Activated T-helper 2 cell treated with anti-CD3 and anti-CD28 coated beads, Interferon-gamma antibody, Interleukin-2, Interleukin-4, amounts not matched to agents 10 μg/mL and 5 μg/mL and 100 μg/mL, durations not matched to agents 14 hours and 24 hours and 36 hours (primary cell): ENCODE data around the gene ACAP3. TPM values are rescaled to one million over a fixed set of nuclear protein-coding genes. Genes with fewer than 3 reads are reported as not detected.

Source experiments
- DNase-seq: peaks from one replicate; pipeline ENCODE4 v3.0.0; 2021; ENCODE audit warnings: low spot score
- H3K27ac Mint-ChIP-seq: one replicate; pipeline ENCODE4 v1.8.0; 2021; ENCODE audit warnings: mixed read lengths
- H3K27me3 Mint-ChIP-seq: one replicate; pipeline ENCODE4 v1.8.0; 2021; ENCODE audit warnings: low read depth, mixed read lengths
- H3K36me3 Mint-ChIP-seq: one replicate; pipeline ENCODE4 v1.8.0; 2021; ENCODE audit warnings: low read depth, mixed read lengths
- H3K4me1 Mint-ChIP-seq: one replicate; pipeline ENCODE4 v1.8.0; 2021; ENCODE audit warnings: low read depth, mixed read lengths
- H3K4me3 Mint-ChIP-seq: one replicate; pipeline ENCODE4 v1.8.0; 2021; ENCODE audit warnings: low read depth, mild to moderate bottlenecking, moderate library complexity, mixed read lengths
- H3K9me3 Mint-ChIP-seq: one replicate; pipeline ENCODE4 v1.8.0; 2021; ENCODE audit warnings: mixed read lengths
- intact Hi-C: fragments of 100-400 bp; cut with micrococcal nuclease; formaldehyde crosslinking; loops from one replicate; pipeline ENCODE4 v1.15.1; 2023
- total RNA-seq: library from RNA; stranded (reverse); gene quantifications from 2 replicates; pipeline ENCODE4 v1.2.3, GENCODE V29; 2022

Gene ACAP3
- total RNA-seq, 1 donor from 2014 or later = 43.4 TPM

DNA sequence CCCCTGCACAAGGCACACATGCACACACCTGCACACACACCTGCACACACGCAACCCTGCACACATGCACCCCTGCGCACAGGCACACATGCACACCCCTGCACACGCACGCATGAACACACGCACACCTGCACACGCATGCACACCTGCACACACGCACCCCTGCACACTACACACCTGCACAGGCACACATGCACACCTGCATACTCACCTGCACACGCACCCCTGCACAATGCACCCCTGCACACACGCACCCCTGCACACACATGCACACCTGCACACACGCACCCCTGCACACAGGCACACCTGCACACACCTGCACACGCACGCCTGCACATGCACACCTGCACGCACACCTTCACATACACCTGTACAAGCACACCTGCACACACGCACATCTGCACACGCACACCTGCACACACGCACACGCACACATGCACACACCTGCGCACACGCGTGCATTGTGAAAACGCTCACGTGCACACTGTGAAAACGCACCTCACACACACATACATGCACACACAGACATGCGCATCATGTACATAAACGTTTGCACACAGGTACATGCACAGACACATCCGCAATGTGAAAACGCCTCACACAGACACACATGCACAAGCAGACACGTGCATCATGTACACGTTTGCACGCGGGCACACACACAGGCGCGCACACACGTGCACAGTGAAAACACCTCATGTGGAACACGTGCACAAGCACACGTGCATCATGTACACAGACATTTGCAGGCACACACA lies 33.2 kb upstream of the ACAP3 start:
- Mint-ChIP-seq H3K27ac (no peak overlapping the region), H3K36me3 (peaks cover 25% of the 10 kb centered on the region), H3K27me3 (no peaks in the 10 kb centered on the region), H3K4me1 (no peaks in the 10 kb centered on the region), H3K9me3 (no peaks in the 10 kb centered on the region), H3K4me3 (no peak overlapping the region)
- DNase-seq = no peak
- intact Hi-C loops = no loop called here

DNA sequence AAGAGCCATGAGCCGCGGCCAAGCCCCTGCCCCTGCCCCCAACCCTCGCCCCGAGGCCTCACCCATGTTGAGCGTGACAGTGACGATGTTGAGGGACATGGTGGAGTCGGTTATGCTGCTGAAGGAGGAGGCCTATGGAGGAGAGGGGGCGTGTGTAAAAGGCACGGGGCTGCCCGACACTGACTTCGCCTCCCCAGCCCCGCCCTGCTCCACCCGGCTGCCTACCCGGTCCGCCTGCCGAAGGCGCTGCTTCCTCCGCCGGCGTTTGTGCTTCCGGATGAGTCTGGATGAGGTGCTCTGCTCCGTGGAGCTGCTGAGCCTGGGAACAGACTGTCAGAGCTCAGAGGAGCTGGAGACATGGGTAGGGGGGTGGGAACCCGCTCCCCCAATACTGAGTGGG lies 32.5 kb upstream of the ACAP3 start:
- H3K4me3 Mint-ChIP-seq = no peak overlapping the region
- H3K9me3 Mint-ChIP-seq = no peaks in the 10 kb centered on the region

DNA sequence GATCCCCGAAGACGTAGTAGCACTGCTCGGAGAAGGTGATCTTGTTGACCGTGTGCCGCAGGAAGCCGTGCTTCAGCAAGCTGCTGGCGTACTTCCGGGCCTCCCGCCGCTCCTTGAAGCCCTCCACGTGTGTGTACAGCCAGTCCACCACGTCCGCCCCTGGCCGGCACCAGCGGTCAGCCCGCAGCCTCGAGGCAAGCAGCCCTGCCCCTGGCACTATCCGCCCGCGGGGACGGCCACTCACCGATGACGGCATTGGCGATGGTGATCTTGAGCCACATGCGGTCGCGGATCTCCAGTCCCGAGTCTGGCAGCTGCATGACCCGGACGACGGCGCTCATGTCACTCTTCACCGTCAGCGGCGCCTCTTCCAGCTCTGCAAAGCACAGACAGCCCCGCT lies 30.5 kb upstream of the ACAP3 start:
- intact Hi-C loops = no loop called here
- no peak for DNase-seq
- H3K36me3 Mint-ChIP-seq = peaks cover 28% of the 10 kb centered on the region
- no peaks in the 10 kb centered on the region for H3K4me1 Mint-ChIP-seq
- no peaks in the 10 kb centered on the region for H3K27me3 Mint-ChIP-seq
- no peaks in the 10 kb centered on the region for H3K9me3 Mint-ChIP-seq
- no peak overlapping the region for H3K4me3 Mint-ChIP-seq
- H3K27ac Mint-ChIP-seq = no peak overlapping the region

More for the DNA sequence above, 32.5 kb upstream of the ACAP3 start:
- Mint-ChIP-seq H3K36me3 (peaks cover 26% of the 10 kb centered on the region), H3K27me3 (no peaks in the 10 kb centered on the region), H3K4me1 (no peaks in the 10 kb centered on the region), H3K27ac (no peak overlapping the region)
- intact Hi-C loops = no loop called here
- no peak for DNase-seq

DNA sequence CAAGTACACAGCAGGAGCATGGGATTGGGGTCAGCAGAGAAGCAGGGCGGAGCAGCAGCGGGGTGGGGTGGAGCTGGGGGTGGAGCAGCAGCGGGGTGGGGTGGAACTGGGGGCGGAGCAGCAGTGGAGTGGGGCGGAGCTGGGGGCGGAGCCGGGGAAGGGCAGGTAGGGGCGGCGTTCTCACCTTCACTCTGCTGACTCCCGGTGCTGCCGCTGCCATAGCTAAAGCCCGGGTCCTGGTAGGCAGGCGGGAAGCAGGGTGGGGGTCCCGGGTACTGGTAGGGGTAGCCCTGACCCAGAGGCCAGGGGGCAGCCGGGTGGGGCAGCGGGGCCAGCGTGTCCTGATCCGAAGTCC lies 30.0 kb upstream of the ACAP3 start:
- Mint-ChIP-seq H3K4me1 (no peaks in the 10 kb centered on the region), H3K27me3 (no peaks in the 10 kb centered on the region), H3K9me3 (no peaks in the 10 kb centered on the region), H3K4me3 (no peak overlapping the region), H3K27ac (no peak overlapping the region), H3K36me3 (peaks cover 26% of the 10 kb centered on the region)
- intact Hi-C loops = no loop called here
- no peak for DNase-seq

DNA sequence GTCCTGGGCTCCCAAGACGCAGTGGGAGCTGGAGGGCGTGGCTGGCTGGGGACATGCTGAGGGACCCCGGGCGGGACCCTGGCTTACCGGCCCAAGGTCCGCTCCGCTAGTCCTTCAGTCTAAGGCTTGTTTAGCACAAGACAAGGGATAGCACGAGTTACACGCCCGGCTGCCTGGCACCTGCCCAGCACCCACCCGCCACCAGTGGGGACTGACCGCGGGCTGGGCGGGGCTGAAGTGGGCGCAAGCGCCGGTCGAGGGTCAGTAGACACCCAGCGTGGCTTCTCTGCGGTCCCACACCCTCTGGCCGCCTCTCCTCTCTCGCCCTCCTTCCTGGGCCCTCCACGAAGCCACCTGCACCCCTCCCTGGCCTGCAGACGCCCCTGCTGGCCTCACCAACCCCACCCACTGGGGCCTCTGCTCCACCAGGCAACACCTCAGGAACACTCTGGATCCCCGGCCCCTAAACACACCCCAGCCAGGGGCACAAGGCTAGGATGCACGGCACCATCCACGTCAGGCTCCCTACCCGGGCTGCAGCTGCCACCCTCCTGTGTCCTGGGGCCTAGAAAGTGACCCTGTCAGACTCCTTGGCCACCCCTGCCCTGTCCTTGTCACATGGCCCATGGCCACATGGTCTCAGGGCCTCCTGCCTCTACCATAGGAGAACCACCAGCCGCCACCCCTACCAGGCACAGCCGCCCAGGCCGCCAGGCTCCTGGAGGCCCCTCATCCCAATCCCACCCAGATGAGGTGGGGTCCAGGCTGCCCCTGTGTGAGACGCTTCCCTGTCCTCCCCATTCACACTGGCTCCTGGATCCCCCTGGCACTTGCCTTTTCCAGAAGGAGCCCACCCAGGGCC lies 29.4 kb upstream of the ACAP3 start:
- Mint-ChIP-seq H3K4me1 (no peaks in the 10 kb centered on the region), H3K4me3 (no peak overlapping the region), H3K36me3 (peaks cover 25% of the 10 kb centered on the region), H3K27me3 (no peaks in the 10 kb centered on the region), H3K27ac (no peak overlapping the region), H3K9me3 (no peaks in the 10 kb centered on the region)
- DNase-seq = no peak
- intact Hi-C loops = no loop called here

DNA sequence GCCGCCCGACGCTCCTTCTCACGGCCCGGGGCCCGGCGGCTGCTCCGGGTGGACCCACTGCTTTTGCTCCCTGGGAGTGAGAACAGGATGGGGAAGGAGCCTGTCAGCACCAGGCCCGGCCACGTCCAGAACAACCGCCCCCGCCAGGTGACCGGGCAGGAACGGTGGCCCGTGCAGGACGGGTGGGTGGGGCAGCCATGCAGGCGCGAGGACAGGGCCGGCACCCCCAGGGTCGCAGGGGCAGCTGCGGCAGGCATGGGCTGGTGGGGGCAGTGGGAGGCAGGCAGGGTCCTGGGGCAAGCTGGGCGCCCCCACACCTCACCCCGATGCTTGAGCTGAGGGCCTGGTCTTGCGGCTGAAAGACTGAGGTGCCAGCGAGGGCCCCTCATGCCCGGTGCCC lies 28.7 kb upstream of the ACAP3 start:
- Mint-ChIP-seq H3K27me3 (no peaks in the 10 kb centered on the region), H3K4me1 (no peaks in the 10 kb centered on the region), H3K36me3 (peaks cover 25% of the 10 kb centered on the region), H3K4me3 (no peak overlapping the region), H3K9me3 (no peaks in the 10 kb centered on the region), H3K27ac (no peak overlapping the region)
- no peak for DNase-seq
- intact Hi-C loops = no loop called here

DNA sequence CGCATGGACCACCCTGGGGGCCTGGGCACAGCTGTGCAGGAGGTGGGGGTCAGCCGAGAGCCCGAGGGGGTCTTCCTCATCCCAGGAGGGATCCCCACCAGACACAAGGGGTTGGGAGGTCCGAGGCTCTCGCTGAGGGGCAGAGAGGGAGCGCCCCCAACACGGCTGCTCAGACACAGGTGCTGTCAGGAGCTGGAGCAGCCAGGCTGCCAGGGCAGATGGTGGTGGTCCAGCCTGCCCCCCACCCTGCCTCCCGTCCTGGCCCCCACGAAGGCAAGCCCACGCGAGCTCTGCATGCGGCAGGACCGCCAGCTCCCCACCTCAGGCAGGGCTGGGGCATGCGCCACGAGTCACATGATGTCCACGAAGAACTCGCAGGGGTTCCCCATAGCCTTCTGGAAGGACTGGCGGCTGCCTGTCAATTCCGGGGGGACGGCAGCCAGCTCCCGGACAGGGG lies 28.1 kb upstream of the ACAP3 start:
- intact Hi-C loops = no loop called here
- Mint-ChIP-seq H3K27ac (no peak overlapping the region), H3K36me3 (peaks cover 19% of the 10 kb centered on the region)

DNA sequence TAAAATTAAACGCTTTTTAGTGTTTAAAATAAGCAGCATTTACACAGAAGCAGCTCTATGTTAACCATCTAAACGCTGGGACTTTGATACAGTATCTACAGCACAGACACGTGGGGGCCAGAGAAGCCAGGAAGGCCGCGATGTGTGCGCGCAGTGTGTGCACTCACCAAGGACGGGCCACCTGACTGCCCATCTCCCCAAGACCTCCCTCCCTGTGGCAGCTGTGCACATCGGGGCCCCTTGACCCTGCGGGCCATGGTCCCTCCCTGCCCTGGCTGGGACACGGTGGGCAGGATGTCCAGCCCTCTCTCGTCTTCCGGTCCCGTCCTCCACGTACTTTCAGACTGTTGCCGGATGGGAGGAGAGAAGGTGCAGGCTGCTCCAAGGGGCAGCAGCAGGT lies 27.6 kb upstream of the ACAP3 start:
- no peaks in the 10 kb centered on the region for H3K9me3 Mint-ChIP-seq
- no peak overlapping the region for H3K27ac Mint-ChIP-seq
- no peak overlapping the region for H3K4me3 Mint-ChIP-seq
- peaks cover 14% of the 10 kb centered on the region for H3K36me3 Mint-ChIP-seq
- DNase-seq = no peak
- intact Hi-C loops = no loop called here
- no peaks in the 10 kb centered on the region for H3K27me3 Mint-ChIP-seq
- no peaks in the 10 kb centered on the region for H3K4me1 Mint-ChIP-seq

More for the DNA sequence above, 28.1 kb upstream of the ACAP3 start:
- no peak overlapping the region for H3K4me3 Mint-ChIP-seq
- H3K27me3 Mint-ChIP-seq = no peaks in the 10 kb centered on the region
- no peaks in the 10 kb centered on the region for H3K4me1 Mint-ChIP-seq
- no peaks in the 10 kb centered on the region for H3K9me3 Mint-ChIP-seq
- DNase-seq = no peak

DNA sequence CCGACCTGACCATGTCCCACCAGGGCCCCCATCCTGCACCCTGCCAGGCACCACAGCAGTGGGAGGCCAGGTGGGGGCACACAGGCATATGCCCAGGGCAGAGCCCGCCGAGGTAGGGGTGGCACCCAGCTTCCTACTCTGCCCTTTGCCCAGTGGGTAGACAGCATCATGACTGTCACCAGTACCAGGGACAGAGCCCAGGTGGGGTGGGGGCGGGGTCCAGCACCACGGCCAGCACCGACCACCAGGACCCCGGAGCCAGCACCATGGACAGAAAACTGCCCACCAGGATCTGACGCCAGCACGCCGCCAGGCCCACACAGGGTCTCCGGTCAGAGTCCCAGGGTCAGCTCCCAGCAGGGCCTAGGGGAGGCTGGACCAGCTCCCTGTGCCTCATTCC lies 27.1 kb upstream of the ACAP3 start:
- no peak for DNase-seq
- Mint-ChIP-seq H3K9me3 (no peaks in the 10 kb centered on the region), H3K4me1 (no peaks in the 10 kb centered on the region), H3K27ac (no peak overlapping the region), H3K36me3 (peaks cover 16% of the 10 kb centered on the region), H3K27me3 (no peaks in the 10 kb centered on the region), H3K4me3 (no peak overlapping the region)
- intact Hi-C loops = no loop called here

DNA sequence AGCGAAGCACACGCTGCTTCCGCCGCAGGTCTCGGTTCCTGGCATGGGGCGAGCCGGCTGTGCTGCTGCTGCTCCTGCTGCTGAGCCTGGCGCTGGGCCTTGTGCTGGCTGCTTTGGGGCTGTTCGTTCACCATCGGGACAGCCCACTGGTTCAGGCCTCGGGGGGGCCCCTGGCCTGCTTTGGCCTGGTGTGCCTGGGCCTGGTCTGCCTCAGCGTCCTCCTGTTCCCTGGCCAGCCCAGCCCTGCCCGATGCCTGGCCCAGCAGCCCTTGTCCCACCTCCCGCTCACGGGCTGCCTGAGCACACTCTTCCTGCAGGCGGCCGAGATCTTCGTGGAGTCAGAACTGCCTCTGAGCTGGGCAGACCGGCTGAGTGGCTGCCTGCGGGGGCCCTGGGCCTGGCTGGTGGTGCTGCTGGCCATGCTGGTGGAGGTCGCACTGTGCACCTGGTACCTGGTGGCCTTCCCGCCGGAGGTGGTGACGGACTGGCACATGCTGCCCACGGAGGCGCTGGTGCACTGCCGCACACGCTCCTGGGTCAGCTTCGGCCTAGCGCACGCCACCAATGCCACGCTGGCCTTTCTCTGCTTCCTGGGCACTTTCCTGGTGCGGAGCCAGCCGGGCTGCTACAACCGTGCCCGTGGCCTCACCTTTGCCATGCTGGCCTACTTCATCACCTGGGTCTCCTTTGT lies 26.0 kb upstream of the ACAP3 start:
- no peaks in the 10 kb centered on the region for H3K9me3 Mint-ChIP-seq
- no peaks in the 10 kb centered on the region for H3K27me3 Mint-ChIP-seq
- DNase-seq = no peak
- H3K36me3 Mint-ChIP-seq = peaks cover 14% of the 10 kb centered on the region
- H3K4me1 Mint-ChIP-seq = no peaks in the 10 kb centered on the region
- H3K27ac Mint-ChIP-seq = no peak overlapping the region
- no peak overlapping the region for H3K4me3 Mint-ChIP-seq
- intact Hi-C loops = no loop called here

DNA sequence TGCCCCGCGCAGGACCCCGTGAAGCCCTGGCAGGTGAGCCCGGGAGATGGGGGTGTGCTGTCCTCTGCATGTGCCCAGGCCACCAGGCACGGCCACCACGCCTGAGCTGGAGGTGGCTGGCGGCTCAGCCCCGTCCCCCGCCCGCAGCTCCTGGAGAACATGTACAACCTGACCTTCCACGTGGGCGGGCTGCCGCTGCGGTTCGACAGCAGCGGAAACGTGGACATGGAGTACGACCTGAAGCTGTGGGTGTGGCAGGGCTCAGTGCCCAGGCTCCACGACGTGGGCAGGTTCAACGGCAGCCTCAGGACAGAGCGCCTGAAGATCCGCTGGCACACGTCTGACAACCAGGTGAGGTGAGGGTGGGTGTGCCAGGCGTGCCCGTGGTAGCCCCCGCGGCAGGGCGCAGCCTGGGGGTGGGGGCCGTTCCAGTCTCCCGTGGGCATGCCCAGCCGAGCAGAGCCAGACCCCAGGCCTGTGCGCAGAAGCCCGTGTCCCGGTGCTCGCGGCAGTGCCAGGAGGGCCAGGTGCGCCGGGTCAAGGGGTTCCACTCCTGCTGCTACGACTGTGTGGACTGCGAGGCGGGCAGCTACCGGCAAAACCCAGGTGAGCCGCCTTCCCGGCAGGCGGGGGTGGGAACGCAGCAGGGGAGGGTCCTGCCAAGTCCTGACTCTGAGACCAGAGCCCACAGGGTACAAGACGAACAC lies 25.2 kb upstream of the ACAP3 start:
- DNase-seq = no peak
- Mint-ChIP-seq H3K4me3 (no peak overlapping the region), H3K36me3 (peaks cover 8% of the 10 kb centered on the region), H3K27ac (no peak overlapping the region), H3K9me3 (no peaks in the 10 kb centered on the region), H3K4me1 (no peaks in the 10 kb centered on the region), H3K27me3 (no peaks in the 10 kb centered on the region)
- intact Hi-C loops = no loop called here

DNA sequence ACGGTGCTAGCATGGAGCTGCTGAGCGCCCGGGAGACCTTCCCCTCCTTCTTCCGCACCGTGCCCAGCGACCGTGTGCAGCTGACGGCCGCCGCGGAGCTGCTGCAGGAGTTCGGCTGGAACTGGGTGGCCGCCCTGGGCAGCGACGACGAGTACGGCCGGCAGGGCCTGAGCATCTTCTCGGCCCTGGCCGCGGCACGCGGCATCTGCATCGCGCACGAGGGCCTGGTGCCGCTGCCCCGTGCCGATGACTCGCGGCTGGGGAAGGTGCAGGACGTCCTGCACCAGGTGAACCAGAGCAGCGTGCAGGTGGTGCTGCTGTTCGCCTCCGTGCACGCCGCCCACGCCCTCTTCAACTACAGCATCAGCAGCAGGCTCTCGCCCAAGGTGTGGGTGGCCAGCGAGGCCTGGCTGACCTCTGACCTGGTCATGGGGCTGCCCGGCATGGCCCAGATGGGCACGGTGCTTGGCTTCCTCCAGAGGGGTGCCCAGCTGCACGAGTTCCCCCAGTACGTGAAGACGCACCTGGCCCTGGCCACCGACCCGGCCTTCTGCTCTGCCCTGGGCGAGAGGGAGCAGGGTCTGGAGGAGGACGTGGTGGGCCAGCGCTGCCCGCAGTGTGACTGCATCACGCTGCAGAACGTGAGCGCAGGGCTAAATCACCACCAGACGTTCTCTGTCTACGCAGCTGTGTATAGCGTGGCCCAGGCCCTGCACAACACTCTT lies 24.5 kb upstream of the ACAP3 start:
- Mint-ChIP-seq H3K4me1 (no peaks in the 10 kb centered on the region), H3K27ac (no peak overlapping the region), H3K27me3 (no peaks in the 10 kb centered on the region), H3K4me3 (no peak overlapping the region), H3K36me3 (peaks cover 11% of the 10 kb centered on the region), H3K9me3 (no peaks in the 10 kb centered on the region)
- intact Hi-C loops = no loop called here
- no peak for DNase-seq
